SU-DHL-6 (cell line): ENCODE data around the gene IDH2.
A peak's percentile ranks its signal among the peaks of the same experiment; 100 is the strongest.

Experiments used
- H2AFZ ChIP-seq: fragments of 200-600 bp; sonication (generic); 2 replicates; pipeline ENCODE4 v1.6.1; 2014; ENCODE audit warnings: low read depth, mild to moderate bottlenecking, moderate library complexity, mixed read lengths, antibody characterized with exemption, low read length; ENCODE audit not compliant: severe bottlenecking
- H3F3A ChIP-seq: fragments of 200-600 bp; shearing (Covaris generic); 2 replicates; pipeline ENCODE4 v1.6.0; 2016; ENCODE audit warnings: antibody characterized with exemption, mild to moderate bottlenecking; ENCODE audit not compliant: insufficient read depth
- H3K27ac ChIP-seq: fragments of 200-600 bp; sonication (generic); 2 replicates; pipeline ENCODE4 v1.5.1; 2016; ENCODE audit warnings: low read depth, mild to moderate bottlenecking, low read length, moderate library complexity, mixed read lengths
- H3K27me3 ChIP-seq: fragments of 200-600 bp; sonication (generic), shearing (Covaris generic); 2 replicates; pipeline ENCODE4 v1.6.0; 2014; ENCODE audit warnings: mild to moderate bottlenecking, low read length
- H3K36me3 ChIP-seq: fragments of 200-600 bp; sonication (generic); 2 replicates; pipeline ENCODE4 v1.6.1; 2014; ENCODE audit warnings: mild to moderate bottlenecking, low read length, mixed read lengths
- H3K4me2 ChIP-seq: fragments of 300-600, 200-600 bp; shearing (Covaris generic), sonication (generic); 2 replicates; pipeline ENCODE4 v1.6.0; 2014; ENCODE audit warnings: low read length, low read depth, mild to moderate bottlenecking; ENCODE audit not compliant: poor library complexity, severe bottlenecking
- H3K4me3 ChIP-seq: fragments of 200-600 bp; sonication (generic); 2 replicates; pipeline ENCODE4 v1.5.1; 2014; ENCODE audit warnings: antibody characterized with exemption, low read length, mild to moderate bottlenecking, mixed read lengths; ENCODE audit not compliant: insufficient read depth, poor library complexity, severe bottlenecking
- H3K79me2 ChIP-seq: fragments of 200-600 bp; sonication (generic); 2 replicates; pipeline ENCODE4 v1.6.1; 2014; ENCODE audit warnings: mild to moderate bottlenecking, low read length, moderate library complexity; ENCODE audit not compliant: insufficient read depth
- H3K9ac ChIP-seq: fragments of 200-600 bp; sonication (generic); 2 replicates; pipeline ENCODE4 v1.7.0; 2014; ENCODE audit warnings: mild to moderate bottlenecking, low read length
- H3K9me2 ChIP-seq: fragments of 200-600 bp; sonication (generic); replicated peaks from 2 replicates; pipeline ENCODE4 v1.6.1; 2014; ENCODE audit warnings: low read length; ENCODE audit not compliant: insufficient read depth
- H3K9me3 ChIP-seq: fragments of 200-600 bp; sonication (generic); 2 replicates; pipeline ENCODE4 v1.6.1; 2014; ENCODE audit warnings: low read length, mixed read lengths; ENCODE audit not compliant: insufficient read depth
- H4K20me1 ChIP-seq: fragments of 200-600 bp; sonication (generic); 2 replicates; pipeline ENCODE4 v1.6.1; 2014; ENCODE audit warnings: low read depth, mild to moderate bottlenecking, antibody characterized with exemption, low read length, moderate library complexity, mixed read lengths
- EZH2phosphoT487 ChIP-seq: fragments of 200-600 bp; sonication (generic), shearing (Covaris generic); conservative IDR thresholded peaks from 2 replicates; pipeline ENCODE4 v1.6.1; 2018; ENCODE audit warnings: mild to moderate bottlenecking, antibody characterized with exemption, low read length, moderate library complexity, mixed read lengths
- TF ChIP-seq, protein P1 (sequence below): fragments of 200-600 bp; sonication (generic); IDR thresholded peaks from one replicate; pipeline ENCODE4 v1.5.1; 2017; ENCODE audit warnings: antibody characterized with exemption, mild to moderate bottlenecking, low read length, moderate library complexity; ENCODE audit not compliant: insufficient read depth, poor library complexity, severe bottlenecking

The IDH2 gene

DNA sequence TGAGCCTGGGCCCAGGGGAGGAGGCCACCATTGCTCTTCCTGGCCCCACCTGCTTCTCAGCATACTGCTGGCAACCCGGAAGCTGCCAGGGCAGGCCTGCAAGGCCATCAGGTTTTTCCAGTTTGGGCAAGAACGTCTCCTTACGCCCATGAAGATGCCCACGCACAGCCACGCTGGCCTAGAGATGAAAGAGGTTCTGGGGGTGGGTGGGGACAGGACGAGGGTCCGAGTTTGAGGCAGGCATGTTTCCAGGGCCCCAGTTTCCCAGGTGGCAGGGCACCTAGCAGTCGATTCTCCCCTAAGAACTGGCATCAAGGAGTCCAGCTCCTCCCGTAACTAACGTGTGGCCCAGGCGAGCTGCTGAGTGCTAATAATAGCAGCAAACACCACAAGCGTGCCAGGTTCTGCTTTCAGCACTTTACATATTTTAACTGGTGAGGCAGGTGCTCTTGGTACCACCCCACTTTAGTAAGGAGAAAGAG lies 55.3 kb downstream of the IDH2 start:
- Histone ChIP-seq H3K4me3 (no peak overlapping the region), H3K27ac (peak overlapping the region; percentile 44), H3K9ac (0 out of 2 replicates have a peak overlapping the region, but pooled peaks have one; percentile 21), H3K27me3 (no peaks in the 10 kb centered on the region), H3F3A (no peaks in the 10 kb centered on the region), H2AFZ (peak overlapping the region; percentile 0), H3K36me3 (no peaks in the 10 kb centered on the region), H3K9me3 (no peaks in the 10 kb centered on the region), H3K4me2 (peak overlapping the region; percentile 39), H3K79me2 (no peaks in the 10 kb centered on the region), H3K9me2 (no peaks in the 10 kb centered on the region), H4K20me1 (no peaks in the 10 kb centered on the region)
- TF ChIP-seq, protein P1, sequence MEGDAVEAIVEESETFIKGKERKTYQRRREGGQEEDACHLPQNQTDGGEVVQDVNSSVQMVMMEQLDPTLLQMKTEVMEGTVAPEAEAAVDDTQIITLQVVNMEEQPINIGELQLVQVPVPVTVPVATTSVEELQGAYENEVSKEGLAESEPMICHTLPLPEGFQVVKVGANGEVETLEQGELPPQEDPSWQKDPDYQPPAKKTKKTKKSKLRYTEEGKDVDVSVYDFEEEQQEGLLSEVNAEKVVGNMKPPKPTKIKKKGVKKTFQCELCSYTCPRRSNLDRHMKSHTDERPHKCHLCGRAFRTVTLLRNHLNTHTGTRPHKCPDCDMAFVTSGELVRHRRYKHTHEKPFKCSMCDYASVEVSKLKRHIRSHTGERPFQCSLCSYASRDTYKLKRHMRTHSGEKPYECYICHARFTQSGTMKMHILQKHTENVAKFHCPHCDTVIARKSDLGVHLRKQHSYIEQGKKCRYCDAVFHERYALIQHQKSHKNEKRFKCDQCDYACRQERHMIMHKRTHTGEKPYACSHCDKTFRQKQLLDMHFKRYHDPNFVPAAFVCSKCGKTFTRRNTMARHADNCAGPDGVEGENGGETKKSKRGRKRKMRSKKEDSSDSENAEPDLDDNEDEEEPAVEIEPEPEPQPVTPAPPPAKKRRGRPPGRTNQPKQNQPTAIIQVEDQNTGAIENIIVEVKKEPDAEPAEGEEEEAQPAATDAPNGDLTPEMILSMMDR, result no peak
- no peak for TF ChIP-seq EZH2phosphoT487

DNA sequence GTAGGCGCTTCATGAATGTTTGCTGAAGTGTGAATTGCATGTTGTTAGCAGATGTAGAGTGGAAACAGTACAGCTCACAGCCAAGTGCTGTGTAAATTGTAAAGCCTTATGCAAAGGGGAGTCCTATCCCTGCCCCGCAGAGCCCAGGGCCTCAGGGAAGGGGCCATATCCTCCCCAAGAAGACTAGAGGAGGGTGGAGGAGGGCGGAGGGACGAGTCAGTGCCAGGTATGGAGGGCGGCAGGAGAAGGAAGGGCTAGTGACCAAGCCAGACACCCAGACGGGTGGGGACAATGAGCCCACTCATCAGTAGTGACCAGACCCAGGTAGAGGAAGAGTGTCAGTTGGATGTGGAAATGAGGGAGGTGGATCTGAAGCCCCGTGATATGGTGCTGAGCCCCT lies 56.0 kb downstream of the IDH2 start:
- H3K27ac ChIP-seq, result peak overlapping the region; percentile 44; the same call in 1 of the 2 replicates
- H3K36me3 ChIP-seq, result no peaks in the 10 kb centered on the region
- H4K20me1 ChIP-seq, result no peaks in the 10 kb centered on the region
- H3F3A ChIP-seq, result no peaks in the 10 kb centered on the region
- no peak overlapping the region for H3K9ac ChIP-seq
- no peaks in the 10 kb centered on the region for H3K79me2 ChIP-seq
- no peaks in the 10 kb centered on the region for H3K9me3 ChIP-seq
- H3K4me3 ChIP-seq, result no peak overlapping the region
- H2AFZ ChIP-seq, result no peak overlapping the region
- H3K27me3 ChIP-seq, result no peaks in the 10 kb centered on the region
- TF ChIP-seq EZH2phosphoT487, result no peak
- TF ChIP-seq, protein P1, result no peak
- no peaks in the 10 kb centered on the region for H3K9me2 ChIP-seq
- H3K4me2 ChIP-seq, result peak overlapping the region; percentile 39

DNA sequence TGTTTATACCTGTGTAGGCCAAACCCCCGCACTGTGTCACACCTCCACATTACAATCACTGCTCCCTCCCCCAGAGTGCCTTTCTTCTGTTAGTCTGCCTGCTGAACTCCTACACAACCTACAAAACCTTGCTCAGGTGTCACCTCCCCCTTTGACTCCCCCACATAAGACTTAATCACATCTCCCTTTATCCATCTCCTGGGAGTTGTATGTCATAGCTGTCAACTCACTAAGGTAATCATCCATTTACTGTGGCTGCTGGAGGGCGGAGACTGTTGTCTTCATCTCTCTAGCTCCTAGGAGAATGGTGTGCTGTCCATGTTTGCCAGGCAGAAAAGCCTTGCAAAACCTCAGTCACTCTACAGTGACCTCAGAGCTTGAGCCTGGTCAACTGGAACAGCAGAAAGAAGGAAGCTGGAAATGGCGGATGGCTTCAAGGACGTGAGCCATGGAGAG lies 57.3 kb downstream of the IDH2 start:
- TF ChIP-seq, protein P1, result no peak
- no peak for TF ChIP-seq EZH2phosphoT487
- no peaks in the 10 kb centered on the region for H3K79me2 ChIP-seq
- no peak overlapping the region for H3K27ac ChIP-seq
- no peaks in the 10 kb centered on the region for H3K9me3 ChIP-seq
- no peaks in the 10 kb centered on the region for H3K36me3 ChIP-seq
- no peaks in the 10 kb centered on the region for H3F3A ChIP-seq
- H3K27me3 ChIP-seq, result no peaks in the 10 kb centered on the region
- H4K20me1 ChIP-seq, result no peaks in the 10 kb centered on the region
- H3K4me3 ChIP-seq, result no peak overlapping the region
- H3K9me2 ChIP-seq, result no peaks in the 10 kb centered on the region
- no peak overlapping the region for H3K9ac ChIP-seq
- H2AFZ ChIP-seq, result no peak overlapping the region
- no peak overlapping the region for H3K4me2 ChIP-seq
